ENCODE measurements around the gene IDUA. TPM values are rescaled to one million over a fixed set of nuclear protein-coding genes. Genes with fewer than 3 reads are reported as not detected.
"Not testable (repeated sequence)": the region's sequence is repeated elsewhere in the genome, so short reads cannot be mapped to it uniquely, and the experiment has no call there.

Gene IDUA
- total RNA-seq, 1 experiment from 2014 or later = 6.1 TPM

GRCh38 chr4:1053891-1054290, 67.0 kb downstream of the IDUA start:
- in situ Hi-C loops (cut with HindIII; ENCODE audit: low pct_unique_long_range_greater_than_20kb, low sequenced_read_pairs); DNase-seq (ENCODE audit: low read depth, low spot score): not testable (repeated sequence)

Other genes with a start within 250 kb of the IDUA start
- 0.48 and 0.58 TPM in 2 replicates for gene CPLX1, start 160.9 kb upstream of the IDUA start, total RNA-seq (2014; rRNA removed; shearing (Covaris generic))
- gene GAK, start 54.7 kb upstream of the IDUA start, total RNA-seq (2014; rRNA removed; shearing (Covaris generic)) = 98.5 and 119 TPM in 2 replicates
- 10.5 and 13.0 TPM in 2 replicates for gene TMEM175, start 54.6 kb upstream of the IDUA start, total RNA-seq (2014; rRNA removed; shearing (Covaris generic))
- gene DGKQ, start 13.5 kb upstream of the IDUA start, total RNA-seq (2014; rRNA removed; shearing (Covaris generic)) = 12.6 and 12.9 TPM in 2 replicates
- gene SLC26A1, start 6.4 kb downstream of the IDUA start, total RNA-seq (2014; rRNA removed; shearing (Covaris generic)) = 0.37 TPM in 1 of 2 replicates, not detected in the other
- 4.8 and 6.6 TPM in 2 replicates for gene FGFRL1, start 24.6 kb downstream of the IDUA start, total RNA-seq (2014; rRNA removed; shearing (Covaris generic))
- not detected in 2 replicates for gene RNF212, start 126.5 kb downstream of the IDUA start, total RNA-seq (2014; rRNA removed; shearing (Covaris generic))
- 0.80 and 1.1 TPM in 2 replicates for gene SPON2, start 185.5 kb downstream of the IDUA start, total RNA-seq (2014; rRNA removed; shearing (Covaris generic))

All from SK-MEL-5 (cell line).